ENCODE data around the gene MYBPC3. TPM values are rescaled to one million over a fixed set of nuclear protein-coding genes. Genes with fewer than 3 reads are reported as not detected.
"Not testable (repeated sequence)": the region's sequence is repeated elsewhere in the genome, so short reads cannot be mapped to it uniquely, and the experiment has no call there.

The MYBPC3 gene
- total RNA-seq, 1 donor from 2014 or later: not detected

GRCh38 chr11:47336595-47336994, 15.9 kb downstream of the MYBPC3 start:
- no peak for DNase-seq

DNA sequence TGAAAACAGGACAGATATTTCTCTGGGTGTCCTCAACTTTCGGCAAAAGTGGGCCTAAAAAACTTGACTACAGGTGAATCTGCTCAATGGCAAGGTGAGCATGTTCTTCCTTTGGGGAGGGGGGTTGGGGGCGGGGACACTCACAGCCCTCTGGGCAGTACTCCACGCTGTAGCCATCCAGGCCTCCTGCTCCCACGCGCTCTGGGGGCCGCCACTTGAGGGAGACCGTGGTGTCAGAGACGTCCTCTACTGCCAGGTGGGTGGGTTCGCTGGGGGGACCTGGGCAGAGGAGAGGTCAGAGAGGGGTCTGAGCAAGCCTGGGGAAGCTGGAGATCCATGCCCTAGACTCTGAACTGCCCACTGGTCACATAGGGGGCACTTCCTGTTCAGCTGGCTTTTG, 16.8 kb downstream of the MYBPC3 start:
- no peak for DNase-seq

DNA sequence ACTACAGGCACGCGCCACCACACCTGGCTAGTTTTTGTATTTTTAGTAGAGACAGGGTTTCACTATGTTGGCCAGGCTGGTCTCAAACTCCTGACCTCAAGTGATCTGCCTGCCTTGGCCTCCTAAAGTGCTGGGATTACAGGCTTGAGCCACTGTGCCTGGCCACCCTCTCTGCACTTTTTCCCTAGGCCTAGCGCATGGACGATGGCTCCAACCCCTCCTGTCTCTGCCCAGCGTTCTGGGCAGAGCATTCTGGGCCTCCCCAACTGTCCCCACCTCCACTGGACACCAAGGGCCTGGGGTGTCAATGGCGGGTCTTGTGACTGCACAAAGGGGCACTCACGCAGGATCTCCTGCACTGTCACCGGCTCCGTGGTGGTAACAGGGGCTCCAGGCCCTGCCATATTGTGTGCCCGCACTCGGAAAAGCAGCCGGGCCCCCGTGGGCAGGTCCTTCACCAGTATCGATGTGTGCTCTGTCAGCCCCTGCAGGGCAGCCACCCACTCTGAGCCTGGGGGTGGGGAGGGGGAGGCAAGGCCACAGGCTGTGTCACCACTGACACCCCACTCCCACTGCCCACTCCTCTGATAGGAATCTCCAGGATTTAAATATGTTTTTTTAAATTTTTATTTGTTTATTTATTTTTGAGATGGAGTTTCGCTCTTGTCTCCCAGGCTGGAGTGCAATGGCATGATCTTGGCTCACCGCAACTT, 17.6 kb downstream of the MYBPC3 start:
- not testable (repeated sequence) for DNase-seq

DNA sequence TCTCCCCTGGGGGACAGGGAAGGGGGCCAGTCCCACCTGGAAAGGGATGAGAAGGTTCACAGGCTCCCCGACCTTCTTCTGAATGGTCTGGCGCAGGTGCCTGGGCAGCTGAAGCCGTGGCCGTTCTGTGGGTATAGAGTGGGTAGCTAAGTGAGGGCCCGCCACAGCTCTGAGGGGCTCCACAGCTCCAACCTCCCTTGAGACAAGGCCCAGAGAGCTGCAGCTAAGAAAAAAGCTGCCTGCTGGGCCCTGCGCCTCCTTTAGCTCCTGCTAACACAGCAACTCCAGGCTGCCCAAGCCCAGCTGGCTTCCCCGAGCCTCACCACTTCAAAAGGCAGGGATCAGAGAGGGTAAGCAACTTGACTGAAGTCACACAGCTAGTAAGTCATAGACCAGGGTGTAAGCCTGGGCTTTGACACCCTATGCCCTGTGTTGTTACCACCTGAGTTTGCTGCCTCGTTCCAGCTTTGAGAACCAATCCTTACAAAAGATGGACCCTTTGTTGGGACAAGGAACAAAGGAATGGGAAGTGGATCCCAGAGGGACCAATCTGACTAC, 18.5 kb downstream of the MYBPC3 start:
- no peak for DNase-seq

GRCh38 chr11:47333526-47333845, 19.0 kb downstream of the MYBPC3 start:
- no peak for DNase-seq

DNA sequence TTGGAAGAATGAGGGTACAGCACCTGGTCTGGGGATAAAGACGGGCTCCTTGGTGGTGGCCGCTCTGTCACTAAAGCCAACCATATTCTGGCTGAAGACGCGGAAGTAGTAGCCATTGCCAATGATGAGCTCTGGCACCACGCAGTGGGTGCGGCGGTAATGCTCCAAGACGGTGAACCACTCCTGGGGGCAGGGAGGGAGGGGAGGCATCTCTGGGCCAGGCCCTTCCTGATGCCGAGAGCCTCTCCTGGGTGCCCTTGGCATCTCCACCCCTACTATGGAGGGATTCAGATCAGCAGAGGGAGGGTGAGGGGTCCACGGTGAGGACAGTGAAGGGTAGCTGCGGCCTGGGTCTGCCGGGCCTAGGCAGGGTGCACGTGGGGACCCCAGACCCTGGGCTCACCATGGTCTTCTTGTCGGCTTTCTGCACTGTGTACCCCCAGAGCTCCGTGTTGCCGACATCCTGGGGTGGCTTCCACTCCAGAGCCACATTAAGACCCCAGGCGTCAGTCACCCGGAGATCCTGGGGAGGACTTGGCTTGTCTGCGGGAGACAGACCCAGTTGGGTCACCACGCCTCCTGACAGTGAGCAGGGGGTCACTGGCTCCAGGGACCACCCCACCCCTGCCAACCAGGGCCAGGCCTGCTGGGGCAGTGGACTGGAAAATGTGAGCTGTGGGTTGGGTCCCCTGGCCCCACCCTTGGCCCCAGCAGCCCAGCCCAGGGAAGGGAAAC, 19.5 kb downstream of the MYBPC3 start:
- no peak for DNase-seq

DNA sequence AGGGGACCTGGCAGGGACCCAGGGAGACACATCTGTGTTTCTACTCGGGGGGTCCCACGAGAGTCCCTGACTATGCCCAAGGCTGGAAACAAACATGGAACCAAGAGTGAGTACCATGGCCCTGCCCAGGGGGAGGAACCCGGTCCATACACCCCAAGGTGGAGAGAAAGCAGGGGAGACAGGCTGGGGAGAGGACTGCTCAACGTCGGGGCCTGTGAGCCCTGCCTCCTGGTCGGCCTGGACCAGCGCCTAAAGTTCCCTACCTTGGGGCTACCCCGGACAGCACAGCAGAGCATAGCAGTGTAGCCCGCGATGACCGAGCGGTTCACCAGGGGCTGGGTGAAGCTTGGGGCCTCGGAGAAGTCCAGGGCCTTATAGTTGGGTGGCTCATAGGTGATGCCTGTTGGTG, 20.2 kb downstream of the MYBPC3 start:
- no peak for DNase-seq

- DNase-seq: no peak
Observed at GRCh38 chr11:47331454-47332302, 20.8 kb downstream of the MYBPC3 start.

DNA sequence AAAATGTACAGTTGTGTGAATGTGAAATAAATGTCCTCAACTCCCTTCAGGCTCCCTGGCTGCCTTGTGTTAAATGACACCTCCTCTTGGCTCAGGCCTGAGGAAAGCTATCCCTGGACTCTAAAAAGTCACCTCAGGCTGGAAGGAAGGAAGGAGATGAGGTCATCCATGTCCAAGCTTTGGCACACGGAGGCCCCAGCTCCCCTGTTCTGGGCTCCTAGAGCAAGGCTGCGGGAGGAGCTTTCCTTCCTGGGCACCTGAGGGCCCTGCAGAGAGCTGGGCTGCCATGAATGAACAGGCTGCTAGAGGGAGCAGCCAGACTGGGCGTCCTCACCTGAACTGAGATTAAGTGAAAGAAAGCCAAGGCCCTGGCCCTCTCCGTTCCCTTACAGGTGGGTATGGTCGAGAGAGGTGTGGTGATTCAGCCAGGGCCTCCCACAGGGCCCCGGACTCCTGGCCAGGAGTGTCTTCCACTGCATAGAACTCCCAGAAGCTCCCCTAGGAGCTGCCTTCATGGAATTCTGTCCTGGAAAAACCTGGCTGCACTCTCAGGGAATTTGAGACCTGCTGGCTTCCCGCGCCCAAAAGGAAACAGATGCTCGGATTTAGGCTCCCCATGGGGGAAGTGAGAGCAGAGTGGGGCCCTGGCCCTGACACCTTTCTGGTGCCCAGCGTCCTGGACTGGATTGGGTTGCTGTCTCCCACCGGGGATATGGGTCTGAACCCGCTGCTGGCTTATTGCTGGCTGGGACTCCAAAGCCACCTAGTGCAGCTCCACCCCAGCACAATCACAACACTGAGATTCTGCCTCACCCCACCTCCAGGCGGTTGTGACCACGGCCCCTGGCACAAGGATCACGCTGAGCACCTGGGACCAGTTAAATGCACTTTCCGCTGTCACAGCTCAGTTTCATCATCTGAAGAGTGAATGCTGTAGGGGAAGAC, 22.2 kb downstream of the MYBPC3 start:
- no peak for DNase-seq

- no peak for DNase-seq
Observed at GRCh38 chr11:47329431-47329986, 23.0 kb downstream of the MYBPC3 start.

DNA sequence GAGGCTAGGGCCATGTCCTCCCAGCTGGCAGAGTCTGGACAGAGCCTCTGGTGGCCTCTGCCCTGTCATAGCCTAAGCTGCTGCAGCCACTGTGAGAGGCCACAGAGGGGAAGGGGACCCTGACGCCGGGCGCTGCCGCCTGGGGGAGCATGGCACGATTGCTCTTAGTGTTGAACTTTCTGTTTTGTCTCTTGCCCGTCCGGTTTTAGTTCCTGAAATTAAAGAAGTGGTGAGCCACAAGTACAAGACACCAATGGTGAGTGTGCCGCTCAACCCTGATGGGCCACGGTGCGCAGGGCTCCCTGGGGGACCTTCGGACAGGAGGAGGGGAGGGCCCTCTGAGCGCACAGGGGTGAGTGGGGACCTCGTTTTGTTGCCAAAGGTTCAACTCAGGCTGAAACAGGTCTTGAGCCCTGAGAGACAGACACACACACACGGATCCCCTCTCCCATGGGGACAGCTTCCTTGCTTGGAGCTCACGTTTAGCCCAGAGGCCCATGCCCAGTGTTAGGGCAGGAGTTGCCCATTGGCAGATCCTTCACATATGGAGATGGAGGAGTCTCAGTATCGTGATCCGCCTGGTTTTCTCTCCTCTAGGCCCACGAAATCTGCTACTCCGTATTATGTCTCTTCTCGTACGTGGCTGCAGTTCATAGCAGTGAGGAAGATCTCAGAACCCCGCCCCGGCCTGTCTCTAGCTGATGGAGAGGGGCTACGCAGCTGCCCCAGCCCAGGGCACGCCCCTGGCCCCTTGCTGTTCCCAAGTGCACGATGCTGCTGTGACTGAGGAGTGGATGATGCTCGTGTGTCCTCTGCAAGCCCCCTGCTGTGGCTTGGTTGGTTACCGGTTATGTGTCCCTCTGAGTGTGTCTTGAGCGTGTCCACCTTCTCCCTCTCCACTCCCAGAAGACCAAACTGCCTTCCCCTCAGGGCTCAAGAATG, 23.8 kb downstream of the MYBPC3 start:
- DNase-seq: no peak

DNA sequence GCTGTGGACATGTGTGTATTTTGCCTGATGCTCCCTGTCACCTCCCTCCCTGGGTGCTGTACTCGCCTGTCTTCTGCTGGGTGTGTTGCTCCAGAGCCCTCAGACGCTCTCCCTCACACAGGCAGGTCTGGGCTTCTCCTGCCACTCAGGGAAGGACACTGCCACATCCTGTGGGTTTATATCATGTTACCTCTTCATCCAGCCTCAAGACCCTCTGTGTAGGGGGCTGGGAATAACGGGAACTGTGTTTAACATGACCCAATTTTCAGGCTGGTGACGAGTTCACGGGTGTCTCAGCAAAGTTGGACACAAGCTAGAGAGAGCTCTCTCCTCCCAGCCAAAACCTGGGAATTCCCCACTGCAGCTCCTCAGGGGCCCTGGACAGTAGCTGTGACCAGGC, 24.6 kb downstream of the MYBPC3 start:
- no peak for DNase-seq

GRCh38 chr11:47327025-47327424, 25.5 kb downstream of the MYBPC3 start:
- no peak for DNase-seq

- no peak for DNase-seq
Observed at GRCh38 chr11:47326198-47326597, 26.3 kb downstream of the MYBPC3 start.

GRCh38 chr11:47325271-47326041, 27.0 kb downstream of the MYBPC3 start:
- DNase-seq: no peak

- no peak for DNase-seq
Observed at GRCh38 chr11:47324520-47324919, 28.0 kb downstream of the MYBPC3 start.

DNA sequence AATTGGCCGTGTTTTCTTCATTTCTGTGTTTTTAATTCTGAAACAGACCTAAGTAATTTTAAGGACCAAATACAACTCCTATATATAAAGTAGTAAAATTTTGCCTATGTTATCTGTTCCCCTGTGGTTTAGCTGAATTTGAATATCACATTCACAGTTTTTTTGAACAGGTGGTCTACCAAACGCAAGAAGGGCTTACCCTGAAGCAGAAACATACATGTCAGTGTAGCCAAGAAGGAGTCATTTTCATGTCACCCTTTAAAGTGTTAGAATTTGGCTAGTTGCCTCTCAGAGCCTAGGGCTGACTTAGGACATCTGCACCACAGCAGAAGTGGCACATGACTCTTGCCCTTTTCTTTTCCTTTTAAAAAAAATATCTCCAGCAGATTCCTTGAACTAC, 34.3 kb downstream of the MYBPC3 start:
- no peak for DNase-seq

DNA sequence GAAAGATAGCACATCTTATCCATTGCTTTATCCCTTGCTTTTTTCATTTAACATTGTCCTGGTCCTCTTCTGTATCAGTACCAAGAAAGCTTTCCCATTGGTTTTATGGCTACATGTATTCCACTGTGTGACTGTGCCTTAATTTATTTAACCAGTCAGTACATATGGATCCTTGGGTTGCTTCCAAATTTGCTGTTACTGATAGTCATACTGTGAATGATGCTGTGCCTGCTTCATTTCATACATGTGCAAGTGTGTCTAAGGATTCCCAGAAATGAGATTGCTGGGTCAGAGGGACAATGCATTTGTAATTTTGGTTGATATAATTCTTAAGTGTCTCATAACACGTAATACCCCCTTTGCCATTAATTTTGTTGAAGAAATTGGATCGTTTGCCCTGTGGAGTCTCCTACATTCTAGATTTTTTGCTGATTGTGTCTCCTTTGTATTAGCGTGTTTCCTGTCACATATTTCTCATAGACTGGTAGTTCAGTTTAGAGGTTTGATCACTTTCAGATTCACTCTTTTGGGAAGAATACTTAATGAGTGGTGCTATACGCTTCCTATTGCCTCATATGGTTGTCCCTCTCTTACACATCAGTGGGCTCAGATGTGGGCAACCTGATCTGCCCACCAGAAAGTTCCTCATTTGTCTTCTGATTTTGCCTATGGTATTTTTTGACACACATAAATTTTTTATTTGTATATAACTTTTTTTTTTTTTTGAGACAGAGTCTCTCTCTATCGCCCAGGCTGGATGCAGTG, 35.3 kb downstream of the MYBPC3 start:
- DNase-seq: no peak

- not testable (repeated sequence) for DNase-seq
Observed at GRCh38 chr11:47316501-47316900, 36.0 kb downstream of the MYBPC3 start.
